HG03558 (cell line): ENCODE measurements around the gene SSNA1.

Source experiments
- ATAC-seq: cut with Tn5 transposase; IDR thresholded peaks from one replicate; pipeline ENCODE4 v1.9.1; 2021; ENCODE audit warnings: moderate number of reproducible peaks; ENCODE audit not compliant: unreplicated experiment; ENCODE audit errors: extremely low read depth

Gene SSNA1

GRCh38 chr9:137227853-137228505, 39.5 kb downstream of the SSNA1 start:
- ATAC-seq, result no peak

- ATAC-seq, result no peak
These were observed 40.1 kb downstream of the SSNA1 start for GRCh38 chr9:137228506-137228967.

- no peak for ATAC-seq
These were observed 40.8 kb downstream of the SSNA1 start for GRCh38 chr9:137228968-137229896.

- ATAC-seq, result no peak
These were observed 41.6 kb downstream of the SSNA1 start for GRCh38 chr9:137229903-137230704.

GRCh38 chr9:137230705-137231371, 42.4 kb downstream of the SSNA1 start, which contains the start of gene SLC34A3:
Gene SLC34A3 (plus strand): TSS chr9:137230901. CDS start chr9:137231703, 802 bp downstream.
- ATAC-seq, result no peak

- no peak for ATAC-seq
These were observed 43.0 kb downstream of the SSNA1 start for GRCh38 chr9:137231372-137232039.

GRCh38 chr9:137232101-137232500, 43.6 kb downstream of the SSNA1 start:
- no peak for ATAC-seq

- ATAC-seq, result no peak
These were observed 44.0 kb downstream of the SSNA1 start for GRCh38 chr9:137232510-137232909.

GRCh38 chr9:137233143-137233980, 44.9 kb downstream of the SSNA1 start:
- no peak for ATAC-seq

- no peak for ATAC-seq
These were observed 45.7 kb downstream of the SSNA1 start for GRCh38 chr9:137234055-137234697.

GRCh38 chr9:137234758-137235423, 46.4 kb downstream of the SSNA1 start:
- ATAC-seq, result no peak

- no peak for ATAC-seq
These were observed 47.2 kb downstream of the SSNA1 start for GRCh38 chr9:137235424-137236237.

GRCh38 chr9:137236238-137236935, 47.9 kb downstream of the SSNA1 start:
- no peak for ATAC-seq

GRCh38 chr9:137236936-137237421, 48.5 kb downstream of the SSNA1 start:
- ATAC-seq, result no peak

GRCh38 chr9:137237759-137238726, 49.6 kb downstream of the SSNA1 start:
- no peak for ATAC-seq
